ENCODE data around the gene ZBED3. TPM values are rescaled to one million over a fixed set of nuclear protein-coding genes. Genes with fewer than 3 reads are reported as not detected.

Gene ZBED3
- total RNA-seq, 4 donors from 2014 or later = 1.9 to 4.5 (median 3.5) TPM

- H3K9me3 ChIP-seq = no peaks in the 10 kb centered on the region
- DNase-seq = no peak
- TF ChIP-seq POLR2A (IDR thresholded peaks at IDR 0.05) (no peak), CTCF (IDR thresholded peaks at IDR 0.05) (no peak)
- H3K27me3 ChIP-seq = no peaks in the 10 kb centered on the region
- peaks cover 0 to 64% (median 0%) of the 10 kb centered on the region in 3 donors for H3K36me3 ChIP-seq
- no peak overlapping the region for H3K27ac ChIP-seq
- no peak overlapping the region for H3K4me3 ChIP-seq
- H3K4me1 ChIP-seq = no peaks in the 10 kb centered on the region
Observed at GRCh38 chr5:77065256-77065655, 21.8 kb downstream of the ZBED3 start.

- Histone ChIP-seq H3K36me3 (peaks cover 0 to 76% (median 0%) of the 10 kb centered on the region in 3 donors), H3K27me3 (no peaks in the 10 kb centered on the region), H3K9me3 (no peaks in the 10 kb centered on the region), H3K27ac (no peak overlapping the region), H3K4me3 (no peak overlapping the region), H3K4me1 (no peaks in the 10 kb centered on the region)
- no peak for DNase-seq
- no peak for TF ChIP-seq POLR2A (IDR thresholded peaks at IDR 0.05)
- peak in 1 of 6 experiments; percentile 8 for TF ChIP-seq CTCF (IDR thresholded peaks at IDR 0.05)
Observed at GRCh38 chr5:77064040-77064439, 23.0 kb downstream of the ZBED3 start.

GRCh38 chr5:77046416-77047073 lies 40.5 kb downstream of the ZBED3 start:
- H3K27ac ChIP-seq = no peak overlapping the region
- no peak for TF ChIP-seq POLR2A (IDR thresholded peaks at IDR 0.05)
- TF ChIP-seq CTCF (IDR thresholded peaks at IDR 0.05) = no peak
- DNase-seq = no peak
- peaks cover 0 to 64% (median 0%) of the 10 kb centered on the region in 3 donors for H3K36me3 ChIP-seq
- H3K27me3 ChIP-seq = no peaks in the 10 kb centered on the region
- H3K4me3 ChIP-seq = no peak overlapping the region
- H3K4me1 ChIP-seq = no peaks in the 10 kb centered on the region
- no peaks in the 10 kb centered on the region for H3K9me3 ChIP-seq

GRCh38 chr5:77035950-77036349 lies 51.1 kb downstream of the ZBED3 start:
- H3K4me1 ChIP-seq = peaks cover 0 to 17% (median 6%) of the 10 kb centered on the region in 4 donors
- no peak for DNase-seq
- no peak for TF ChIP-seq CTCF (IDR thresholded peaks at IDR 0.05)
- no peak for TF ChIP-seq POLR2A (IDR thresholded peaks at IDR 0.05)
- no peaks in the 10 kb centered on the region for H3K27me3 ChIP-seq
- peaks cover 0 to 62% (median 0%) of the 10 kb centered on the region in 3 donors for H3K36me3 ChIP-seq
- no peaks in the 10 kb centered on the region for H3K9me3 ChIP-seq
- no peak overlapping the region for H3K4me3 ChIP-seq
- H3K27ac ChIP-seq = no peak overlapping the region

- H3K4me1 ChIP-seq = peaks cover 0 to 17% (median 6%) of the 10 kb centered on the region in 4 donors
- peaks cover 0 to 36% (median 0%) of the 10 kb centered on the region in 3 donors for H3K36me3 ChIP-seq
- H3K9me3 ChIP-seq = peaks cover 0 to 4% (median 0%) of the 10 kb centered on the region in 4 donors
- TF ChIP-seq POLR2A (IDR thresholded peaks at IDR 0.05) = no peak
- TF ChIP-seq CTCF (IDR thresholded peaks at IDR 0.05) = no peak
- DNase-seq = peak in 1 of 3 donors; percentile 55
- H3K27ac ChIP-seq = no peak overlapping the region
- H3K4me3 ChIP-seq = no peak overlapping the region
- H3K27me3 ChIP-seq = no peaks in the 10 kb centered on the region
Observed at GRCh38 chr5:77033338-77033737, 53.7 kb downstream of the ZBED3 start.

Data from Peyer's patch (tissue), 4 donors.